ENCODE measurements around the gene RHBG. TPM values are rescaled to one million over a fixed set of nuclear protein-coding genes. Genes with fewer than 3 reads are reported as not detected.

The RHBG gene
- total and polyA plus RNA-seq, 2 of the 4 experiments (the other 2 are of a cell fraction) = not detected

DNA sequence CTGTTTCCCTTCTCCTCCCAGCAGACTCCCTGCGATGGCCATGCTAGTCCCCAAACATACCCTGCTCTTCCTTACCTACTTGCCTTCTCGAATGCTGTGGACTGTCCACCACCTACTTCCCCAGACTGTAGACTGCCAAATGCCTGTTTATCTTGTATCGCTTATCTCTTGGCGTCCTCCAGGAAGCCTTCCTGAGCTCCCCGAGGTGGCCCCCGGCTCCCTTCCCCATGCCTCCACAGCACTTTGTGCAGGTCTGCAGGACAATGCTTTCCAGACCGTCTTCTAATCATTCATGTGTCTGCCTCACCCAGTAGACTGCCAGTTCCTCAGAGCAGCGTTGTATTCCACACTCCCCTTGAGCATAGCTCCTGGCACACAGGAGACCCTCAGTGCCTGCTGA is 41.7 kb downstream of the RHBG start:
- Histone ChIP-seq H3K23ac (ENCODE audit: low read depth, low read length) (no peak overlapping the region), H3K56ac (ENCODE audit: extremely low read depth, insufficient read depth, low read length) (no peak overlapping the region), H4K8ac (ENCODE audit: low read depth in 2 of 2, low read length in 2 of 2) (no peak overlapping the region), H2AK5ac (ENCODE audit: low read depth, low read length) (no peak overlapping the region), H4K20me1 (ENCODE audit: insufficient read depth, low read length) (no peaks in the 10 kb centered on the region), H3K9ac (ENCODE audit: low read depth, low read length) (no peak overlapping the region), H3K4me2 (ENCODE audit: low read depth, low read length) (no peak overlapping the region), H2AK9ac (replicated peaks; ENCODE audit: low read depth, low read length, poor library complexity) (peak overlapping the region; percentile 16), H3K9me1 (ENCODE audit: insufficient read depth, low read length) (no peaks in the 10 kb centered on the region), H2BK20ac (ENCODE audit: low read depth, low read length) (no peak overlapping the region), H3K9me3 (ENCODE audit: control insufficient read depth, insufficient read depth, low read length) (peaks cover 2% of the 10 kb centered on the region; the same call in 1 of the 2 replicates), H3K4me1 (ENCODE audit: control insufficient read depth, insufficient read depth, low read length) (no peaks in the 10 kb centered on the region), H4K91ac (ENCODE audit: insufficient read depth, low read depth, low read length) (no peak overlapping the region), H2BK120ac (ENCODE audit: low read depth, low read length) (no peak overlapping the region), H3K18ac (ENCODE audit: low read depth, low read length) (no peak overlapping the region), H2BK5ac (ENCODE audit: low read depth, low read length, poor library complexity, severe bottlenecking) (no peak overlapping the region), H2AFZ (replicated peaks; ENCODE audit: low read length, poor library complexity) (peak overlapping the region; percentile 43), H3K36me3 (ENCODE audit: control insufficient read depth, insufficient read depth, low read length) (no peaks in the 10 kb centered on the region), H4K5ac (ENCODE audit: low read depth, low read length) (no peak overlapping the region), H3K27me3 (ENCODE audit: control insufficient read depth, insufficient read depth, low read length) (peaks cover 74% of the 10 kb centered on the region), H3K4me3 (ENCODE audit: insufficient read depth, low read depth, low read length) (no peak overlapping the region), H3K14ac (replicated peaks; ENCODE audit: low read depth, low read length) (no peak overlapping the region), H3K79me1 (ENCODE audit: low read depth in 1 of 2, low read length in 2 of 2) (no peaks in the 10 kb centered on the region), H3K4ac (ENCODE audit: low read depth, low read length) (no peak overlapping the region), H2BK15ac (ENCODE audit: low read depth, low read length) (no peak overlapping the region), H3K27ac (ENCODE audit: insufficient read depth, low read length) (no peak overlapping the region)
- intact Hi-C loops (cut with micrococcal nuclease) (no loop called here), dilution Hi-C loops (cut with HindIII; ENCODE audit: low sequenced_read_pairs, unreplicated experiment) (no loop called here), in situ Hi-C loops (cut with MboI; ENCODE audit: low sequenced_read_pairs) (no loop called here)
- ATAC-seq (ENCODE audit: low read depth) (no peak), DNase-seq (no peak)
- no TSS peak for BruUV-seq (replicated peaks)
- TF ChIP-seq CHD1 (IDR thresholded peaks at IDR 0.05; ENCODE audit: low read depth, low read length) = no peak
- no peak for TF ChIP-seq SMC3 (IDR thresholded peaks at IDR 0.05; ENCODE audit: low read depth, low read length)
- TF ChIP-seq BHLHE40 (IDR thresholded peaks at IDR 0.05; ENCODE audit: low read depth, low read length) = no peak
- no peak for TF ChIP-seq MAFK (IDR thresholded peaks at IDR 0.05; ENCODE audit: low read depth, low read length)
- no peak for TF ChIP-seq USF2 (IDR thresholded peaks at IDR 0.05; ENCODE audit: low read depth, low read length)
- CTCF ChIA-PET = no interaction called here
- POLR2A ChIA-PET (ENCODE audit: unreplicated experiment) = no interaction called here
- WGBS, 2 experiments (ENCODE audit: extremely low coverage in 2 of 2, insufficient read length in 1 of 2) = 55% methylated on average over 6 of the region's 8 CpGs; no CpG with 5 or more reads in 1 of the 2 experiments

All from IMR-90 (cell line).